Measurements from ENCODE around the gene ANKRD34A. TPM values are rescaled to one million over a fixed set of nuclear protein-coding genes. Genes with fewer than 3 reads are reported as not detected.

Gene ANKRD34A
- total RNA-seq, 1 donor from 2014 or later = 0.69 TPM

- ATAC-seq = peak; percentile 97
- Histone ChIP-seq H3K4me1 (peaks cover 58% of the 10 kb centered on the region), H3K27me3 (no peaks in the 10 kb centered on the region), H3K4me3 (peak within 1 kb of the TSS; percentile 79), H3K9me3 (no peaks in the 10 kb centered on the region), H3K27ac (peak within 1 kb of the TSS; percentile 89), H3K36me3 (no peaks in the 10 kb centered on the region)
- peak; percentile 97 for DNase-seq
- TF ChIP-seq, protein P1, sequence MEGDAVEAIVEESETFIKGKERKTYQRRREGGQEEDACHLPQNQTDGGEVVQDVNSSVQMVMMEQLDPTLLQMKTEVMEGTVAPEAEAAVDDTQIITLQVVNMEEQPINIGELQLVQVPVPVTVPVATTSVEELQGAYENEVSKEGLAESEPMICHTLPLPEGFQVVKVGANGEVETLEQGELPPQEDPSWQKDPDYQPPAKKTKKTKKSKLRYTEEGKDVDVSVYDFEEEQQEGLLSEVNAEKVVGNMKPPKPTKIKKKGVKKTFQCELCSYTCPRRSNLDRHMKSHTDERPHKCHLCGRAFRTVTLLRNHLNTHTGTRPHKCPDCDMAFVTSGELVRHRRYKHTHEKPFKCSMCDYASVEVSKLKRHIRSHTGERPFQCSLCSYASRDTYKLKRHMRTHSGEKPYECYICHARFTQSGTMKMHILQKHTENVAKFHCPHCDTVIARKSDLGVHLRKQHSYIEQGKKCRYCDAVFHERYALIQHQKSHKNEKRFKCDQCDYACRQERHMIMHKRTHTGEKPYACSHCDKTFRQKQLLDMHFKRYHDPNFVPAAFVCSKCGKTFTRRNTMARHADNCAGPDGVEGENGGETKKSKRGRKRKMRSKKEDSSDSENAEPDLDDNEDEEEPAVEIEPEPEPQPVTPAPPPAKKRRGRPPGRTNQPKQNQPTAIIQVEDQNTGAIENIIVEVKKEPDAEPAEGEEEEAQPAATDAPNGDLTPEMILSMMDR (IDR thresholded peaks at IDR 0.05) = no peak
- intact Hi-C loops (cut with DNase I) = no loop called here
These were observed 6.7 kb downstream of the ANKRD34A start, which contains the start of gene LIX1L for GRCh38 chr1:145957443-145958319. LIX1L (minus strand) TSS chr1:145958017; CDS start chr1:145957927, 90 bp downstream.

GRCh38 chr1:145956781-145957442 is 7.5 kb downstream of the ANKRD34A start:
- no peaks in the 10 kb centered on the region for H3K36me3 ChIP-seq
- DNase-seq (no peak), ATAC-seq (no peak)
- intact Hi-C loops (cut with DNase I) = no loop called here
- H3K9me3 ChIP-seq = no peaks in the 10 kb centered on the region
- peak overlapping the region; percentile 89 for H3K27ac ChIP-seq
- peak overlapping the region; percentile 79 for H3K4me3 ChIP-seq
- H3K27me3 ChIP-seq = no peaks in the 10 kb centered on the region
- TF ChIP-seq, protein P1 (IDR thresholded peaks at IDR 0.05) = no peak
- peaks cover 54% of the 10 kb centered on the region for H3K4me1 ChIP-seq

DNA sequence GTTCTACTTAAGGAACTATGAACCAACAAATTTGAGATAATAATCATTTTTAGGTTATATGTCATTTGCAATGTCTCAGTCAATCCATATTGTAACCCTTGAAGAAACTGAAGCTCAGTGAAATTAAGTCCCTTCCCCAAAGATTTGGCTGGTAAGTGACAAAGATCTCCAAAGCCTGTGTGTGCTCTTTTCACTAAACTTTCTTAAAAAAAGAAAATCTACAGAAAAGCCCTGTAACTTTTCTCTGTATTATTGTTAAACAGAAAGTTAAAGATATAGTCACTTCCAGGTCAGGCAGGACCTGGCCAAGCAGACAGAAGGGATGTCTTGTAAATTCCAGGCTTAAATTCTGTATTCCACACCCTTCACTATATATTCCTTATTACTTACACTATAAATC is 8.0 kb downstream of the ANKRD34A start:
- Histone ChIP-seq H3K4me1 (peaks cover 54% of the 10 kb centered on the region), H3K36me3 (peaks cover 4% of the 10 kb centered on the region), H3K27me3 (no peaks in the 10 kb centered on the region), H3K27ac (no peak overlapping the region), H3K4me3 (peak overlapping the region; percentile 79), H3K9me3 (no peaks in the 10 kb centered on the region)
- intact Hi-C loops (cut with DNase I) = no loop called here
- TF ChIP-seq, protein P1 (IDR thresholded peaks at IDR 0.05) = no peak
- DNase-seq (no peak), ATAC-seq (no peak)

- TF ChIP-seq, protein P1 (IDR thresholded peaks at IDR 0.05) = no peak
- DNase-seq = no peak
- no peak for ATAC-seq
- Histone ChIP-seq H3K27ac (no peak overlapping the region), H3K4me1 (peaks cover 52% of the 10 kb centered on the region), H3K27me3 (no peaks in the 10 kb centered on the region), H3K4me3 (peak overlapping the region; percentile 79), H3K36me3 (peaks cover 7% of the 10 kb centered on the region), H3K9me3 (no peaks in the 10 kb centered on the region)
- intact Hi-C loops (cut with DNase I) = no loop called here
These were observed 8.9 kb downstream of the ANKRD34A start for GRCh38 chr1:145955436-145955835.

DNA sequence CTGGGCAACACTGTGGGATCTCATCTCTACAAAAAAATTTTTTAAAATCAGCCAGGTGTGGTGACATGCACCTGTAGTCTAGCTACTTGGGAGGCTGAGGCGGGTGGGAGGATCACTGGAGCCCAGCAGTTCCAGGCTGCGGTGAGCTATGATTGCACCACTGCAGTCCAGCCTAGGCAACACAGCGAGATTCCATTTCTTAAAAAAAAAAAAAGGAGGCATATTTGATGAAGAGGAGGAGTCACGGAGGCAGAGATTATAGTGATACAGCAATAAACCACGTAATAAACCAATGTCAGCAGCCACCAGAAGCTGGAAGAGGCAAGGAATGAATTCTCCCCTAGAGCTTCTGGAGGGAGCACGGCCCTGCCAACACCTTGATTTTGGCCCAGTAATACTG is 10.5 kb downstream of the ANKRD34A start:
- Histone ChIP-seq H3K27ac (no peak overlapping the region), H3K27me3 (no peaks in the 10 kb centered on the region), H3K4me1 (peaks cover 44% of the 10 kb centered on the region), H3K9me3 (no peaks in the 10 kb centered on the region), H3K4me3 (no peak overlapping the region), H3K36me3 (peaks cover 7% of the 10 kb centered on the region)
- TF ChIP-seq, protein P1 (IDR thresholded peaks at IDR 0.05) = no peak
- ATAC-seq (no peak), DNase-seq (no peak)
- intact Hi-C loops (cut with DNase I) = no loop called here
